ENCODE results near the gene VPS35. TPM values are rescaled to one million over a fixed set of nuclear protein-coding genes. Genes with fewer than 3 reads are reported as not detected.

The VPS35 gene
- total RNA-seq, 4 donors from 2014 or later: 49.1 to 74.8 (median 60.7) TPM

- no peaks in the 10 kb centered on the region for H3K4me1 ChIP-seq
- H3K9me3 ChIP-seq: no peaks in the 10 kb centered on the region
- TF ChIP-seq POLR2AphosphoS5 (IDR thresholded peaks at IDR 0.05) (no peak), EP300 (IDR thresholded peaks at IDR 0.05) (no peak), POLR2A (IDR thresholded peaks at IDR 0.05) (no peak)
- TF ChIP-seq, protein P1, sequence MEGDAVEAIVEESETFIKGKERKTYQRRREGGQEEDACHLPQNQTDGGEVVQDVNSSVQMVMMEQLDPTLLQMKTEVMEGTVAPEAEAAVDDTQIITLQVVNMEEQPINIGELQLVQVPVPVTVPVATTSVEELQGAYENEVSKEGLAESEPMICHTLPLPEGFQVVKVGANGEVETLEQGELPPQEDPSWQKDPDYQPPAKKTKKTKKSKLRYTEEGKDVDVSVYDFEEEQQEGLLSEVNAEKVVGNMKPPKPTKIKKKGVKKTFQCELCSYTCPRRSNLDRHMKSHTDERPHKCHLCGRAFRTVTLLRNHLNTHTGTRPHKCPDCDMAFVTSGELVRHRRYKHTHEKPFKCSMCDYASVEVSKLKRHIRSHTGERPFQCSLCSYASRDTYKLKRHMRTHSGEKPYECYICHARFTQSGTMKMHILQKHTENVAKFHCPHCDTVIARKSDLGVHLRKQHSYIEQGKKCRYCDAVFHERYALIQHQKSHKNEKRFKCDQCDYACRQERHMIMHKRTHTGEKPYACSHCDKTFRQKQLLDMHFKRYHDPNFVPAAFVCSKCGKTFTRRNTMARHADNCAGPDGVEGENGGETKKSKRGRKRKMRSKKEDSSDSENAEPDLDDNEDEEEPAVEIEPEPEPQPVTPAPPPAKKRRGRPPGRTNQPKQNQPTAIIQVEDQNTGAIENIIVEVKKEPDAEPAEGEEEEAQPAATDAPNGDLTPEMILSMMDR (IDR thresholded peaks at IDR 0.05): no peak
- H3K36me3 ChIP-seq: no peaks in the 10 kb centered on the region
- H3K4me3 ChIP-seq: no peak overlapping the region
- DNase-seq (ENCODE audit: low spot score in 2 of 2): peak; percentile 18 to 58
- no peaks in the 10 kb centered on the region for H3K27me3 ChIP-seq
- no peak overlapping the region for H3K27ac ChIP-seq
- WGBS: 91% methylated on average over 14 of the region's 14 CpGs
Observed at GRCh38 chr16:46728806-46729205, 39.8 kb upstream of the VPS35 start.

DNA sequence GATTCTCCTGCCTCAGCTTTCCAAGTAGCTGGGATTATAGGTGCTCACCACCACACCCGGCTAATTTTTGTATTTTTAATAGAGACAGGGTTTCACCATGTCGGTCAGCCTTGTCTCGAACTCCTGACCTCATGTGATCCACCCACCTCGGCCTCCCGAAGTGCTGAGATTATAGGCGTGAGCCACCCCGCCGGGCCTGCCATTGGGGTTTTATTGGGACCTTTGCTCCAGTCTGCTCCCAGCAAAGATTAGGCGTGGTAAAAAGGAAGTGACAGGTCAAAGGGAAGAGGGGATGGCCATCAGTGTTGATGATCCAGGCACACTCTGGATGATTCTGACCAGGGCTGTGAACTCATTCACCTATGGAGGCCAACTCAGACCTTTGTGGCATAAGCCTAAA lies 38.7 kb upstream of the VPS35 start:
- no peak overlapping the region for H3K4me3 ChIP-seq
- TF ChIP-seq POLR2A (IDR thresholded peaks at IDR 0.05) (no peak), EP300 (IDR thresholded peaks at IDR 0.05) (no peak), POLR2AphosphoS5 (IDR thresholded peaks at IDR 0.05) (no peak)
- TF ChIP-seq, protein P1 (IDR thresholded peaks at IDR 0.05): no peak
- H3K27ac ChIP-seq: no peak overlapping the region
- WGBS: 90% methylated on average over 9 of the region's 9 CpGs
- no peaks in the 10 kb centered on the region for H3K4me1 ChIP-seq
- DNase-seq (ENCODE audit: low spot score in 2 of 2): peak; percentile 19 to 66
- H3K27me3 ChIP-seq: no peaks in the 10 kb centered on the region
- H3K9me3 ChIP-seq: no peaks in the 10 kb centered on the region
- no peaks in the 10 kb centered on the region for H3K36me3 ChIP-seq

DNA sequence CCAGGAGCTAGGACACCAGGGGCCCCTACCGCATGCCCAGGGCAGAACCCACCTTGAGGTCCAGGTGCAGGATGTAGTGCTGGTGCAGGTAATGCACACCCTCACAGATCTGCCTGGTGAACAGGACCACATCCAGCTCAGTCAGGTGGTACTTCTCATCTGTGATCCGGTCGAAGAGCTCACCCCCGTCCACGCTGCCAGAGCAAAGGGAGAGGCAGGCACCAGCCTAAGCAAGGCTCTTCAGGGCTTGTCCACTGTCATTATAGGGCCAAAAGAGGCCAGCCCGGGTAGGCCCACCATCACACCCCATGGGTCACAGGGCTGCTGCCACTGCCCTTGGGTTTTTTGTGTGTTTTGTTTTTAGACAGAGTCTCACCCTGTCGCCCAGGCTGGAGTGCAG lies 38.2 kb upstream of the VPS35 start:
- no peak overlapping the region for H3K27ac ChIP-seq
- no peaks in the 10 kb centered on the region for H3K4me1 ChIP-seq
- no peak for TF ChIP-seq EP300 (IDR thresholded peaks at IDR 0.05)
- TF ChIP-seq POLR2AphosphoS5 (IDR thresholded peaks at IDR 0.05): no peak
- TF ChIP-seq, protein P1 (IDR thresholded peaks at IDR 0.05): no peak
- TF ChIP-seq POLR2A (IDR thresholded peaks at IDR 0.05): no peak
- no peak overlapping the region for H3K4me3 ChIP-seq
- H3K27me3 ChIP-seq: no peaks in the 10 kb centered on the region
- no peaks in the 10 kb centered on the region for H3K9me3 ChIP-seq
- DNase-seq (ENCODE audit: low spot score in 2 of 2): peak; percentile 26 to 38
- 90% methylated on average over 7 of the region's 7 CpGs for WGBS
- no peaks in the 10 kb centered on the region for H3K36me3 ChIP-seq

- TF ChIP-seq POLR2AphosphoS5 (IDR thresholded peaks at IDR 0.05) (no peak), POLR2A (IDR thresholded peaks at IDR 0.05) (no peak), EP300 (IDR thresholded peaks at IDR 0.05) (no peak)
- TF ChIP-seq, protein P1 (IDR thresholded peaks at IDR 0.05): no peak
- no peaks in the 10 kb centered on the region for H3K36me3 ChIP-seq
- H3K27me3 ChIP-seq: no peaks in the 10 kb centered on the region
- peak; percentile 28 to 40 for DNase-seq (ENCODE audit: low spot score in 2 of 2)
- 78% methylated on average over 3 of the region's 4 CpGs for WGBS
- H3K4me1 ChIP-seq: no peaks in the 10 kb centered on the region
- H3K27ac ChIP-seq: no peak overlapping the region
- H3K4me3 ChIP-seq: no peak overlapping the region
- no peaks in the 10 kb centered on the region for H3K9me3 ChIP-seq
Observed at GRCh38 chr16:46721885-46722284, 32.9 kb upstream of the VPS35 start.

DNA sequence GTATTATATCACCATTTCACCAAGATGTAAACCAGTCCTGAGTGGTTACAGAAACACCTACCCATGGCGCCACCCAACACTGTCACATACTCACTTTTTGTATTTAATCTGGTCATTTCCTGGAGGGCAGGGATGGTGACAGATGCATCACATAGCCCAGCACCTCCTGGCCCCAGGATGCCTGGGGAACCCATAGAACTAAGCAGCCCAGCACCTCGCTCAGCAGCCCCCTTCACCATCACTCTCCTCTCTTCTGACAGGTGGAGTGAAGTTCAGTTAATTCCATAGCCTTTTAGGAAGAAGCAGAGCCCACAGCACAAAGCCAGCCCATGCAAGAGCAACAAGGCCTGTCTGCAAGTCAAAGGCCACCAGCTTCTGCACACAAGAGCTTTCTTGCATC lies 31.6 kb upstream of the VPS35 start:
- 91% methylated on average over 2 of the region's 2 CpGs for WGBS
- H3K27ac ChIP-seq: no peak overlapping the region
- peak in 1 of 2 donors; percentile 23 for DNase-seq (ENCODE audit: low spot score in 2 of 2)

More for the DNA sequence above, 31.6 kb upstream of the VPS35 start:
- H3K36me3 ChIP-seq: no peaks in the 10 kb centered on the region
- H3K4me1 ChIP-seq: no peaks in the 10 kb centered on the region
- H3K27me3 ChIP-seq: no peaks in the 10 kb centered on the region
- TF ChIP-seq, protein P1 (IDR thresholded peaks at IDR 0.05): no peak
- TF ChIP-seq POLR2A (IDR thresholded peaks at IDR 0.05): no peak
- H3K9me3 ChIP-seq: no peaks in the 10 kb centered on the region
- H3K4me3 ChIP-seq: no peak overlapping the region
